Fibroblast of villous mesenchyme (primary cell): ENCODE measurements around the gene FANCC. TPM values are rescaled to one million over a fixed set of nuclear protein-coding genes. Genes with fewer than 3 reads are reported as not detected.

ENCODE experiments used
- DNase-seq: peaks from one replicate; pipeline ENCODE4 v3.0.0-alpha.2; 2010; ENCODE audit warnings: low read depth
- H3K4me3 ChIP-seq: 2 replicates; pipeline ENCODE4 v1.5.1; 2011; ENCODE audit warnings: low read depth, mild to moderate bottlenecking, low read length
- CTCF ChIP-seq: IDR thresholded peaks from 2 replicates; pipeline ENCODE4 v1.5.1; 2012; ENCODE audit warnings: low read depth, mild to moderate bottlenecking, low read length; ENCODE audit not compliant: insufficient read depth
- total RNA-seq: library from RNA; depleted of rRNA; stranded (reverse); fragments of >200 nt; gene quantifications from 2 replicates; pipeline ENCODE4 v1.2.3, GENCODE V29; 2012

The FANCC gene
- total RNA-seq, 1 donor: 7.8 TPM

- no peak for DNase-seq
- no peak for TF ChIP-seq CTCF
- no peak overlapping the region for H3K4me3 ChIP-seq
Observed at GRCh38 chr9:95246547-95246946, 71.0 kb downstream of the FANCC start.

DNA sequence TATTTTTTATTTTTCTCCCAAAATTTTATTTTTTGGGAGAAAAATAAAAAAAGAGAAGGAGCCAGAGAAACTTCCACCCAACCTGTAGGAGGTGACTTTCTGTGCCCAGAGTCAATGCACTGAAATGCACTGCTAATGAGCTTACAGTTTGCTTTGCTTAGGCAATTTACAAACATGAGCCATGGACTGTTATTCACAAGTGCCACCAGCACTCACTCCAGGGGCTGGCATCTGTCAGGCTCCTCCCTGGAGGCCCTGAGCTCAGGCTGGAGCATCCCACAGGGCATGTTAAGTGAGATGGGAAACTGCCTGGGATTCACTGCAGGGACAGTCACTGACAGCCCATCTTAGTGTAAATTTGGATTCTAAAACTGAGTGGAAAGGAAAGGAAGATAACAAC, 74.9 kb downstream of the FANCC start:
- TF ChIP-seq CTCF: no peak
- DNase-seq: no peak

DNA sequence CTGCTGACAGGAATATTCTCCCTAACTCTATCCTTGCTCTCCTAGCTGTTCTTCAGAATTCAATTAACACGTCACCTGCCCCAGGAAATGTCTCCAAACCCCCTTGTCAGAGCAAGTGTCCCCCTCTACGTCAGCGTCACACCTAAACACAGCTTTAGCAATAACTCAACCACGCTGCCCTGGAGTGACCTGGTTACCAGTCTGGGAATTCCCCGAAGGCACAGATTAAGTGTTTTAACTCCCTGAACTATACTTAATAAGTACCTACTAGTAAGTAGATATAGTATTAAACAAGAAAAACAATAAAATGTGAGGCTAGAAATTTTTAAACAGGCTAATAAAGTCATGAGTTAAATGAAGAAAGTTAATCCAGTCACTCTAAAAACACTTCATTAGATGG, 78.4 kb downstream of the FANCC start:
- no peak overlapping the region for H3K4me3 ChIP-seq
- no peak for TF ChIP-seq CTCF
- DNase-seq: no peak

More for the DNA sequence above, 74.9 kb downstream of the FANCC start:
- H3K4me3 ChIP-seq: no peak overlapping the region

GRCh38 chr9:95237336-95237735, 80.2 kb downstream of the FANCC start:
- no peak for DNase-seq
- TF ChIP-seq CTCF: no peak
- no peak overlapping the region for H3K4me3 ChIP-seq

DNA sequence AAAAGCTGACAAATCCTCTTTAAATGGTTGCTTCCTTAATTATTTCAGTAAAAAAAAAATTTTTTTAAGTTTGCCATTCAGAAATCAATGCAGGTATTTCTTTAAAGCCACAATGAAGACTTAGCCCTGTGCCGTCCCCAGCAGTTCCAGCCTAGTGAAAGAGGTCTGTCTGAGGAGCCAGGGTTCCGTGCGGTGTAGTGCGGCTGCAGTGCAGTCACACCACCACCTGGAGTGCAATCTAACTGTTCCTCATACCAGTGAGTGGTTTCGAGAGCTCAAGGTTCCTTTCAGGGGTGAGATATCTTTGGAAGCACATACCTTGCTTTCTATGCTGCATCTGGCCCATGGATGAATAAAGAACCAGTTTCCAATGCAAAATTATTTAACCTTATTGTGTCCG, 87.5 kb downstream of the FANCC start:
- TF ChIP-seq CTCF: no peak
- H3K4me3 ChIP-seq: no peak overlapping the region
- no peak for DNase-seq

DNA sequence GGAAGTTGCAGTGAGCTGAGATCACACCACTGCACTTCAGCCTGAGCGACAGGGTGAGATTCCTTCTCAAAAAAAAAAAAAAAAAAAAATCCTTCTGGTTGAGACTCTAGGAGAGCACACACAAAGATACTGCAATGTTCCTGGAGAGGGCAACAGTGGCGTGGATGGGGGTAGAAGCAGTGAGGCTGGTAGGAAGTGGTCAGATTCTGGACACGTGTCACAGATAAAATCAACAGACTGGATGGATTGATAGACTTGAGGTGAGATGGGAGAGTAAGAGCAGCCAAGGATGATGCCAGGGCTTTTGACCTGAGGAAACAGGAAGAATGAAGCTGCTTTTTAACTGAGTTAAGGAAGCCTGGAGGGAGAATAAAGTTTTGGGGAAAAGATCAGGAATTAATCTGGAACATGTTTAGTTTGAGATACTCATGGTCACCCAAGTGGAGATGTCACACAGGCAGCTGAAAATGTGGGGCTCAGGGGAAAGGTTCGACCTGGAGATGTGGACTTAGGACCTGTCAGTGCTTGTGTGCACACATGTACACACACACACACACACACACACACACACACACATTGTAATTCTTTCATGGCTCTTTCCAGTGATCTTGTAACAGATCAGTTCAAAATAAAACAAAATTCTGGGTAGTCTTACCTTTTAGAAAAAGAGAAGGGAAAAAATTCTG, 88.1 kb downstream of the FANCC start:
- DNase-seq: no peak
- no peak overlapping the region for H3K4me3 ChIP-seq
- TF ChIP-seq CTCF: no peak

- TF ChIP-seq CTCF: no peak
- H3K4me3 ChIP-seq: no peak overlapping the region
- no peak for DNase-seq
Observed at GRCh38 chr9:95226921-95227320, 90.6 kb downstream of the FANCC start.
